VCaP (cell line): ENCODE measurements around the gene ANXA2.

Experiments used
- H3K27ac ChIP-seq: fragments of 450-650 bp; 2 replicates; pipeline ENCODE4 v1.5.1; 2017
- TF ChIP-seq, protein P1 (sequence below): fragments of 450-650 bp; conservative IDR thresholded peaks from 2 replicates; pipeline ENCODE4 v1.5.1; 2017; ENCODE audit warnings: mild to moderate bottlenecking, moderate library complexity

The ANXA2 gene

DNA sequence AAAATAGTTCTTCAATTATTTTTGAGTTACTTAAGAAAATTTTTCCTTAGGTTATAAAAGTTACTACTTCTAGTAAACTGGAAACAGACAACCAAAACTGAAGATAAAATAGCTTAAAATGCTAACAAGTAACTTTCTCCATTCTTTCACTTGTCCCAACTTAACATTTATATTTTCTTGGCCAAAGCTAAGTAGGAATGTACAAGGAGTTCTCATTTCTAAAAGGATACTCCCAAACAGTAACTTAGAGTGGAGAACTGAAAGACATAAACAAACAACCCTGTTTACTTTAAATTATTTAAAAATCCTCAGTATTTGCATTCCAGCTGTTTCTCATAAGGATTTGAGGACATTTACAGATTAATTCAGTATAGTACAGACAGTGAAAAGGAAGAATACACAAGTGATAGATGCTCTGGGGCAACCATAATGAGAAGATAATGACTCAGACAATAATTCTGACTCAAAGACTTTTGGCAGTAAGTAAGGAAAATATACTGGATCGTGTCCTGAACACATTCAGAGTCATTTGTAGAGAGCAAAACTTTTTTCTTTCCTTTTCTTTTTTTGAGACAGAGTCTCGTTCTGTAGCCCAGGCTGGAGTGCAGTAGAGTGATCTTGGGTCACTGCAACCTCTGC lies 29.2 kb upstream of the ANXA2 start:
- TF ChIP-seq, protein P1, sequence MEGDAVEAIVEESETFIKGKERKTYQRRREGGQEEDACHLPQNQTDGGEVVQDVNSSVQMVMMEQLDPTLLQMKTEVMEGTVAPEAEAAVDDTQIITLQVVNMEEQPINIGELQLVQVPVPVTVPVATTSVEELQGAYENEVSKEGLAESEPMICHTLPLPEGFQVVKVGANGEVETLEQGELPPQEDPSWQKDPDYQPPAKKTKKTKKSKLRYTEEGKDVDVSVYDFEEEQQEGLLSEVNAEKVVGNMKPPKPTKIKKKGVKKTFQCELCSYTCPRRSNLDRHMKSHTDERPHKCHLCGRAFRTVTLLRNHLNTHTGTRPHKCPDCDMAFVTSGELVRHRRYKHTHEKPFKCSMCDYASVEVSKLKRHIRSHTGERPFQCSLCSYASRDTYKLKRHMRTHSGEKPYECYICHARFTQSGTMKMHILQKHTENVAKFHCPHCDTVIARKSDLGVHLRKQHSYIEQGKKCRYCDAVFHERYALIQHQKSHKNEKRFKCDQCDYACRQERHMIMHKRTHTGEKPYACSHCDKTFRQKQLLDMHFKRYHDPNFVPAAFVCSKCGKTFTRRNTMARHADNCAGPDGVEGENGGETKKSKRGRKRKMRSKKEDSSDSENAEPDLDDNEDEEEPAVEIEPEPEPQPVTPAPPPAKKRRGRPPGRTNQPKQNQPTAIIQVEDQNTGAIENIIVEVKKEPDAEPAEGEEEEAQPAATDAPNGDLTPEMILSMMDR = no peak
- H3K27ac ChIP-seq = no peak overlapping the region

DNA sequence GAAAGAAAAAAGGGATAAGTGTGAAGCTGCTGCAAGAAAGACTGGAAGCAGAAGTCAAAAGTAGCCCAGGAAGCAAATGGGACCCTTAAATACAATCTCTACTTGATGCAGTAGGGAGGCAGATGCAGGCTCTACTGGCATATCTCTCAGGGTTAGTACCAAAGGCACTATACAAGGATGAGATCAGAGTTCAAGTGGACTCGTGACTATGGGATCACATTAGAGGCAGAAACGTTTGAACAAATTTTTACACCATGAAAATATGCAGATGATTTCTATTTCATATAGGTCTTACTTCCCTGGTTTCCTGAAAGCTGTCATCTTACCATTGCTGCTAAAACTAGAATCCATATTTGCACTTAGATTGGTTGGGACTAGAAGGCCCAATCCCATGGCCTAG lies 27.7 kb upstream of the ANXA2 start:
- TF ChIP-seq, protein P1 = no peak
- H3K27ac ChIP-seq = no peak overlapping the region

DNA sequence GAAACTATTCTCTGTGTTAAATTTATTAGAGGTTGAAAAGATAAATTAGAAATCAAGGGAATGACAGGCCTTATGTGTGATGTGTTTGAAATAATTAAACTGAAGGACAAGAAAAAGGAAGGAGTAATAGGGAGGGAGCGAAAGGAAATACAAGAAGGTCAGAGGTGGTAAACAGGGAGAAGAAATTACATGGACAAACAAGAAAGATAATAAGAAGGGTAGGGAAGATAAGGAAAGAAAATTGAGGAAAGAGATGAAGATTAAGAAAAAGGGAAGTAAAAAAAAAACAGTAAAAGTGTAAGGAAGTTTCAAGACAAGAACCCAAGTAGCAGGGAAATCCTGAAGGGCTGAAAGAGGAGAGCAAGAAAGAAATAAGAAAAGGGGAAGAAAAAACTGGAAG lies 26.2 kb upstream of the ANXA2 start:
- TF ChIP-seq, protein P1 = no peak
- H3K27ac ChIP-seq = no peak overlapping the region

DNA sequence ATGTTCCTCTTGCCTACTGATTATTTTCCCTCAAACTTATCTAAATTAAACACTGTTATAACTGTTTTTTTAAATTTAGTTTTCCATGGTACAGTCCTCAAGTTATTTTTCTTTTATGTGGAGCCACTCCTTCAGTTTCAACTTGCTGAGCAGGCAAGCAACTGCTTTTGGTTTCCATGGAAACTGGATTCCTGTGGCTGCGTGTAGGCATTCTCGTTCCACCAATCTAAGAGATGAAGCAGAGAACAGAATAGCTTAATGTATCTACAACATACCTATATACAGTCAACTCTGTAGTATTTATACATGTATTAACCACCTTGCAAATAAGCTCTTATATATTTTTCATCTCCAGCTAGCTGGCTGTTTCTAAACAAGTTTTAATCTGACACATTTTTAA lies 25.8 kb upstream of the ANXA2 start:
- H3K27ac ChIP-seq = no peak overlapping the region
- TF ChIP-seq, protein P1 = no peak

DNA sequence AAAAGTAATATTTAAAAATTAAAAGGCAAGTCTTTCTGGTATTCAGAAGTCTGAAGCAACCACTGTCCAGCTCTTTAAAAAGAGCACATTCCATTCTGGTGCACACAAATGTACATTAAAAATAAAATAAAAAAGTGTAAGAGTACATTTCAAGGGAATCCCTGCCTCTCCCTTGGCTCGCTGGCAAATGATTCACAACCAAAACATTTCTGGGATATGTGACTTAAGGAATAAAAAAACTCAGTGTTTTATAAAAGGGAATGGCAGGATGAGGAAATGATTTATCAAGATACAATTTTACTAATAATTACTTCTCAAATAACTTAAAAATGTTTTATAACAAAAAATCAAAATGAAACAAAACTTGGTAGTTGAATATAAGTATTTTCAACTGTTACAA lies 23.8 kb upstream of the ANXA2 start:
- H3K27ac ChIP-seq = no peak overlapping the region
- TF ChIP-seq, protein P1 = no peak

DNA sequence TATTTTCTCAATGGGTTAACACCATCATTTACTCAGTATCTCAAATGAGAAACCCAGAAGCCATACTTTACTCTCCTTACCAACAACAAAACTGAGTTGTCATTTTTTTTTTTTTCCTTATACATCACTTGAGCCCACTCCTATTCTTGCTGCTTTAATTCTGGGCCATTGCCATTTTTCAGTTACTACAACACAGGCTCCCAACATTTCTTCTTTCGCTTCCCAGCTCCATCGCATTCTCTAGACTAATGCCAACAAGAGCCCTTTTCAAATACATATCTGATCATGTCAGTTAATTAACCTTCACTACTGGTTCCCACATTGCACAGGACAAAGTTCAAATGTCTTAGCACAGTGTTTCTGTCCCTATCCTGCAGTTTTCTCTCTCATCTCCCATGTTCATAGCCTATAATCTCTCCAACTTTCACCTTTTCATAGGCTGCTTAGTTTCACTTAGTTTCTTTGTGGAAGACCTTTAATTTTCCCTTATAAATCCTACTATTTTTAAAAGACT lies 22.5 kb upstream of the ANXA2 start:
- no peak overlapping the region for H3K27ac ChIP-seq
- TF ChIP-seq, protein P1 = no peak

DNA sequence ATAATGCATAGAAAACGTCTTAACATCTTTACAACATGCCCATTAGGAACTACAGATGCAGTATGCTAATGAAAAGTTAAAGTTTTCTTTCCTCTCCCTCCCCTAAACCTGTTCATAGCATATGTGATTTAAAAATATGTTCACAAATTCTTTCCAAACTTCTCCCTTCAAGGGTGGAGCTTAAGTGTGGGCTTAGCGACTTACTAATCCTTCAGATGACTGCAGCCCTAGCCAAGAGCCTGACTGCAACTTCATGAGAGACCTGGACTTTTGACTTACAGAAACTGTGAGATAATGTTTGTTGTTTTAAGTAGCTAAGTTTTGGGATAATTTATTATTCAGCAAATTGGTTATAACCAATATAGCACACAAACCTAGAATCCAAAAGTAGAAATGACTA lies 22.0 kb upstream of the ANXA2 start:
- TF ChIP-seq, protein P1 = no peak
- no peak overlapping the region for H3K27ac ChIP-seq
